Measurements from ENCODE around the gene GDF2.

GRCh38 chr10:47322300-47323061 lies at the start of gene GDF2:
- TF ChIP-seq CTCF (IDR thresholded peaks at IDR 0.05) (no peak), ZFX (IDR thresholded peaks at IDR 0.05; ENCODE audit: borderline replicate concordance) (no peak)

All from 22Rv1 (cell line).